ENCODE results near the gene ANXA8L1. TPM values are rescaled to one million over a fixed set of nuclear protein-coding genes. Genes with fewer than 3 reads are reported as not detected.
"Not testable (repeated sequence)": the region's sequence is repeated elsewhere in the genome, so short reads cannot be mapped to it uniquely, and the experiment has no call there.

ANXA8L1 gene
- polyA plus RNA-seq, 3 donors: 0.31 to 2.7 (median 1.5) TPM

- intact Hi-C loops (cut with micrococcal nuclease); H3K27me3 Mint-ChIP-seq (ENCODE audit: low read depth in 3 of 3); H3K9me3 ChIP-seq (replicated peaks in 1 of 2; ENCODE audit: control insufficient read depth in 1 of 2, insufficient read depth in 1 of 2, low read length in 2 of 2); H3K36me3 ChIP-seq (replicated peaks in 1 of 2; ENCODE audit: control insufficient read depth in 1 of 2, insufficient read depth in 2 of 2, low read length in 2 of 2); H3K79me2 ChIP-seq (ENCODE audit: insufficient read depth, low read length); H3K27me3 ChIP-seq (ENCODE audit: control insufficient read depth in 2 of 2, insufficient read depth in 2 of 2, low read length in 2 of 2); H4K20me1 ChIP-seq (ENCODE audit: insufficient read depth, low read length); H3K36me3 Mint-ChIP-seq; H3K4me3 Mint-ChIP-seq; H3K4me3 ChIP-seq (replicated peaks in 1 of 3; ENCODE audit: low read depth in 2 of 3, low read length in 3 of 3); H2AFZ ChIP-seq (ENCODE audit: insufficient read depth, low read depth, low read length, poor library complexity, severe bottlenecking); H3K9me3 Mint-ChIP-seq; DNase-seq; H3K27ac ChIP-seq (ENCODE audit: low read depth in 1 of 2, low read length in 2 of 2); H3K4me1 ChIP-seq (ENCODE audit: control insufficient read depth in 1 of 2, insufficient read depth in 2 of 2, low read length in 2 of 2); H3K4me1 Mint-ChIP-seq; H3K9ac ChIP-seq (ENCODE audit: insufficient read depth, low read length, poor library complexity, severe bottlenecking); H3K27ac Mint-ChIP-seq; H3K4me2 ChIP-seq (replicated peaks; ENCODE audit: extremely low read depth, low read length, poor library complexity, severe bottlenecking): not testable (repeated sequence)
- WGBS (ENCODE audit: insufficient coverage): 100% methylated on average over 1 of the region's 6 CpGs
Measured at GRCh38 chr10:46415291-46415690, 39.7 kb downstream of the ANXA8L1 start.

GRCh38 chr10:46418283-46418682 is 42.7 kb downstream of the ANXA8L1 start:
- DNase-seq; H3K27me3 Mint-ChIP-seq (ENCODE audit: low read depth in 3 of 3); H3K9me3 Mint-ChIP-seq; H3K79me2 ChIP-seq (ENCODE audit: insufficient read depth, low read length); H3K27me3 ChIP-seq (ENCODE audit: control insufficient read depth in 2 of 2, insufficient read depth in 2 of 2, low read length in 2 of 2); H3K27ac Mint-ChIP-seq; H3K36me3 Mint-ChIP-seq; H3K9me3 ChIP-seq (replicated peaks in 1 of 2; ENCODE audit: control insufficient read depth in 1 of 2, insufficient read depth in 1 of 2, low read length in 2 of 2); H3K4me3 Mint-ChIP-seq; H4K20me1 ChIP-seq (ENCODE audit: insufficient read depth, low read length); H3K36me3 ChIP-seq (replicated peaks in 1 of 2; ENCODE audit: control insufficient read depth in 1 of 2, insufficient read depth in 2 of 2, low read length in 2 of 2); H3K4me1 ChIP-seq (ENCODE audit: control insufficient read depth in 1 of 2, insufficient read depth in 2 of 2, low read length in 2 of 2); H3K27ac ChIP-seq (ENCODE audit: low read depth in 1 of 2, low read length in 2 of 2); H3K4me3 ChIP-seq (replicated peaks in 1 of 3; ENCODE audit: low read depth in 2 of 3, low read length in 3 of 3); H3K9ac ChIP-seq (ENCODE audit: insufficient read depth, low read length, poor library complexity, severe bottlenecking); intact Hi-C loops (cut with micrococcal nuclease); H3K4me1 Mint-ChIP-seq; H2AFZ ChIP-seq (ENCODE audit: insufficient read depth, low read depth, low read length, poor library complexity, severe bottlenecking); H3K4me2 ChIP-seq (replicated peaks; ENCODE audit: extremely low read depth, low read length, poor library complexity, severe bottlenecking): not testable (repeated sequence)
- WGBS (ENCODE audit: insufficient coverage): no CpG with 5 or more reads among the region's 7 CpGs

- H3K4me2 ChIP-seq (replicated peaks; ENCODE audit: extremely low read depth, low read length, poor library complexity, severe bottlenecking); H3K4me1 ChIP-seq (ENCODE audit: control insufficient read depth in 1 of 2, insufficient read depth in 2 of 2, low read length in 2 of 2); DNase-seq; H3K36me3 Mint-ChIP-seq; H3K4me3 Mint-ChIP-seq; H3K27ac ChIP-seq (ENCODE audit: low read depth in 1 of 2, low read length in 2 of 2); H3K9me3 Mint-ChIP-seq; H3K27me3 Mint-ChIP-seq (ENCODE audit: low read depth in 3 of 3); intact Hi-C loops (cut with micrococcal nuclease); H3K36me3 ChIP-seq (replicated peaks in 1 of 2; ENCODE audit: control insufficient read depth in 1 of 2, insufficient read depth in 2 of 2, low read length in 2 of 2); H3K27ac Mint-ChIP-seq; H3K4me3 ChIP-seq (replicated peaks in 1 of 3; ENCODE audit: low read depth in 2 of 3, low read length in 3 of 3); H3K4me1 Mint-ChIP-seq; H3K79me2 ChIP-seq (ENCODE audit: insufficient read depth, low read length); H3K9me3 ChIP-seq (replicated peaks in 1 of 2; ENCODE audit: control insufficient read depth in 1 of 2, insufficient read depth in 1 of 2, low read length in 2 of 2); H2AFZ ChIP-seq (ENCODE audit: insufficient read depth, low read depth, low read length, poor library complexity, severe bottlenecking); H4K20me1 ChIP-seq (ENCODE audit: insufficient read depth, low read length); H3K9ac ChIP-seq (ENCODE audit: insufficient read depth, low read length, poor library complexity, severe bottlenecking); H3K27me3 ChIP-seq (ENCODE audit: control insufficient read depth in 2 of 2, insufficient read depth in 2 of 2, low read length in 2 of 2): not testable (repeated sequence)
- WGBS (ENCODE audit: insufficient coverage): no CpG with 5 or more reads among the region's 13 CpGs
Measured at GRCh38 chr10:46419570-46420379, 44.2 kb downstream of the ANXA8L1 start.

GRCh38 chr10:46423550-46423949 is 48.0 kb downstream of the ANXA8L1 start:
- H3K9me3 ChIP-seq (replicated peaks in 1 of 2; ENCODE audit: control insufficient read depth in 1 of 2, insufficient read depth in 1 of 2, low read length in 2 of 2); H3K4me2 ChIP-seq (replicated peaks; ENCODE audit: extremely low read depth, low read length, poor library complexity, severe bottlenecking); H3K79me2 ChIP-seq (ENCODE audit: insufficient read depth, low read length); H3K27me3 Mint-ChIP-seq (ENCODE audit: low read depth in 3 of 3); H4K20me1 ChIP-seq (ENCODE audit: insufficient read depth, low read length); DNase-seq; H3K36me3 ChIP-seq (replicated peaks in 1 of 2; ENCODE audit: control insufficient read depth in 1 of 2, insufficient read depth in 2 of 2, low read length in 2 of 2); intact Hi-C loops (cut with micrococcal nuclease); H3K27ac ChIP-seq (ENCODE audit: low read depth in 1 of 2, low read length in 2 of 2); H2AFZ ChIP-seq (ENCODE audit: insufficient read depth, low read depth, low read length, poor library complexity, severe bottlenecking); H3K9ac ChIP-seq (ENCODE audit: insufficient read depth, low read length, poor library complexity, severe bottlenecking); H3K27me3 ChIP-seq (ENCODE audit: control insufficient read depth in 2 of 2, insufficient read depth in 2 of 2, low read length in 2 of 2); H3K4me3 Mint-ChIP-seq; H3K27ac Mint-ChIP-seq; H3K36me3 Mint-ChIP-seq; H3K4me3 ChIP-seq (replicated peaks in 1 of 3; ENCODE audit: low read depth in 2 of 3, low read length in 3 of 3); H3K9me3 Mint-ChIP-seq; H3K4me1 Mint-ChIP-seq; H3K4me1 ChIP-seq (ENCODE audit: control insufficient read depth in 1 of 2, insufficient read depth in 2 of 2, low read length in 2 of 2): not testable (repeated sequence)
- no CpG with 5 or more reads among the region's 2 CpGs for WGBS (ENCODE audit: insufficient coverage)
